ENCODE data around the gene RC3H1.
"Not testable (repeated sequence)": the region's sequence is repeated elsewhere in the genome, so short reads cannot be mapped to it uniquely, and the experiment has no call there.

Gene RC3H1

DNA sequence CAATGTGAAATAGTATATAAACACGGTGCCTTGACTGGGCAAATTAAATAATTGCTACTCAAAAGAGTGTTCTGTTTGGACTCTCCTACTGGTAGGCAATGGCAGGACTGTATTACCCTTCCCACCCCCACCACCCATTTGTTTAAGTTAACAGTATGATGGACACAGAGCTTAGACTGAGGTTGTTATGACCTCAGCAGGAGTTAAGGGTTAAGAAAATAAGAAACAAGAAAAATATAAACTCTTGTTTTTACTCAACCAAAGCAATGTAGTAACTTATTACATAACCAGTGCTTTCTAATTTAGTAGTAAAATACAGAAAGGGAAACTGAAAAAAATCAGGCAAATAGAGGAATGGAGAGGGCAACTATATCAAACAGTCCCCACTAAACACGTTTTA lies 85.1 kb downstream of the RC3H1 start:
- Histone ChIP-seq H3K79me2 (ENCODE audit: control insufficient read depth, insufficient read depth, low read length, poor library complexity) (no peaks in the 10 kb centered on the region), H2AK5ac (ENCODE audit: low read length) (no peak overlapping the region), H4K12ac (ENCODE audit: low read depth, low read length) (no peak overlapping the region), H3K4ac (ENCODE audit: low read depth, low read length) (no peak overlapping the region), H3K27me3 (ENCODE audit: insufficient read depth, low read length) (no peaks in the 10 kb centered on the region), H4K91ac (ENCODE audit: low read depth, low read length) (no peak overlapping the region), H3K4me2 (ENCODE audit: low read length) (no peak overlapping the region), H3K18ac (ENCODE audit: low read length) (no peak overlapping the region), H2AFZ (ENCODE audit: insufficient read depth, low read length, poor library complexity) (no peak overlapping the region), H3K23ac (ENCODE audit: low read length) (no peak overlapping the region), H3K14ac (ENCODE audit: low read length) (no peak overlapping the region), H3K4me1 (ENCODE audit: control insufficient read depth in 1 of 2, insufficient read depth in 2 of 2, low read length in 2 of 2) (no peaks in the 10 kb centered on the region), H3K27ac (ENCODE audit: low read depth, low read length) (no peak overlapping the region), H3K79me1 (ENCODE audit: low read length) (no peaks in the 10 kb centered on the region), H2BK12ac (ENCODE audit: low read length) (no peak overlapping the region), H3K9me3 (ENCODE audit: insufficient read depth, low read depth, low read length) (no peaks in the 10 kb centered on the region), H4K8ac (ENCODE audit: low read depth, low read length) (no peak overlapping the region), H3K4me3 (ENCODE audit: low read depth, low read length) (no peak overlapping the region), H2BK5ac (ENCODE audit: low read depth, low read length, poor library complexity) (no peak overlapping the region), H3K36me3 (ENCODE audit: control insufficient read depth in 1 of 2, insufficient read depth in 2 of 2, low read length in 2 of 2) (peaks cover 13 to 15% of the 10 kb centered on the region in 2 experiments), H3K9ac (ENCODE audit: low read length) (no peak overlapping the region), H2BK120ac (ENCODE audit: insufficient read depth, low read length, poor library complexity) (no peak overlapping the region)
- DNase-seq = no peak
- WGBS (ENCODE audit: extremely low coverage, insufficient coverage, insufficient read length) = no CpG with 5 or more reads among the region's 2 CpGs

DNA sequence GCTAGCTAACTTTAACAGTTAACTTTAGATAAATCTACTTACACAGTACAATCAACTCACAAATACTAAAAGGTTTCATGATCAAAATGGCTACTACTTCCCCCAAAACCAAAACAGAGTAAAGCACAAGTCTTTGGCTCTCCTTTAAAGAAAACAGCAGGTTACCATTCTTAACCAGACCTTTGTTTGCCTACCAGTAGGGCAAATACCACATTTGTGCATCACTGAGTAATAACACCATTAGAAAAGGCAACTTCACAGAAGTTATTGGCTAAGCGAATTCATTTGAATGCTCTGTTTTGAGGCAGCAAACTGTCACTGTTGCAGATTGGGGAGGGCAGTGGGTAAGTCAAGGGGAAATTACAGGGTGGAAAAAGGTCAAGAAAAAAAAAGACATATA lies 87.7 kb downstream of the RC3H1 start:
- no CpG with 5 or more reads among the region's 1 CpG for WGBS (ENCODE audit: extremely low coverage, insufficient coverage, insufficient read length)

DNA sequence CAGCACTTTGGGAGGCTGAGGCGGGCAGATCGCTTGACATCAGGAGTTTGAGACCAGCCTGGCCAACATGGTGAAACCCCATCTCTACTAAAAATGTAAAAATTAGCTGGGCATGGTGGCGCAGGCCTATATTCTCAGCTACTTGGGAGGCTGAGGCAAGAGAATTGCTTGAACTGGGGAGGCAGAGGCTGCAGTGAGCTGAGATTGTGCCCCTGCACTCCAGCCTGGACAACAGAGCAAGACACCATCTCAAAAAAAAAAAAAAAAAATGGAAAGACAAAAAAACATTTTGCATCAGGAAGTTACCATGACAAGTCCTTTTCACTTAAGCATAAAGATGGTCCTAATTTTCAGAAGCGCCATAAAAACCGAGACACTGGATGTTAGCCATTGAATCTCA lies 91.6 kb downstream of the RC3H1 start:
- not testable (repeated sequence) for H3K36me3 ChIP-seq (ENCODE audit: control insufficient read depth in 1 of 2, insufficient read depth in 2 of 2, low read length in 2 of 2); H3K4me2 ChIP-seq (ENCODE audit: low read length); H2AK5ac ChIP-seq (ENCODE audit: low read length); H4K8ac ChIP-seq (ENCODE audit: low read depth, low read length); H3K14ac ChIP-seq (ENCODE audit: low read length); H3K4me1 ChIP-seq (ENCODE audit: control insufficient read depth in 1 of 2, insufficient read depth in 2 of 2, low read length in 2 of 2); H4K91ac ChIP-seq (ENCODE audit: low read depth, low read length); H3K27me3 ChIP-seq (ENCODE audit: insufficient read depth, low read length); H2AFZ ChIP-seq (ENCODE audit: insufficient read depth, low read length, poor library complexity); H3K9me3 ChIP-seq (ENCODE audit: insufficient read depth, low read depth, low read length); H3K9ac ChIP-seq (ENCODE audit: low read length); H3K4ac ChIP-seq (ENCODE audit: low read depth, low read length); H2BK12ac ChIP-seq (ENCODE audit: low read length); H3K23ac ChIP-seq (ENCODE audit: low read length); H3K79me1 ChIP-seq (ENCODE audit: low read length); DNase-seq; H4K12ac ChIP-seq (ENCODE audit: low read depth, low read length); H3K79me2 ChIP-seq (ENCODE audit: control insufficient read depth, insufficient read depth, low read length, poor library complexity); H3K18ac ChIP-seq (ENCODE audit: low read length); H2BK5ac ChIP-seq (ENCODE audit: low read depth, low read length, poor library complexity); H2BK120ac ChIP-seq (ENCODE audit: insufficient read depth, low read length, poor library complexity); H3K4me3 ChIP-seq (ENCODE audit: low read depth, low read length); H3K27ac ChIP-seq (ENCODE audit: low read depth, low read length)
- WGBS (ENCODE audit: extremely low coverage, insufficient coverage, insufficient read length) = no CpG with 5 or more reads among the region's 5 CpGs

More for the DNA sequence above, 87.7 kb downstream of the RC3H1 start:
- Histone ChIP-seq H3K36me3 (ENCODE audit: control insufficient read depth in 1 of 2, insufficient read depth in 2 of 2, low read length in 2 of 2) (peaks cover 3 to 8% of the 10 kb centered on the region in 2 experiments), H3K14ac (ENCODE audit: low read length) (no peak overlapping the region), H2BK120ac (ENCODE audit: insufficient read depth, low read length, poor library complexity) (no peak overlapping the region), H3K4me1 (ENCODE audit: control insufficient read depth in 1 of 2, insufficient read depth in 2 of 2, low read length in 2 of 2) (no peaks in the 10 kb centered on the region), H4K12ac (ENCODE audit: low read depth, low read length) (no peak overlapping the region), H3K23ac (ENCODE audit: low read length) (peak overlapping the region; percentile 21), H3K18ac (ENCODE audit: low read length) (no peak overlapping the region), H3K4me2 (ENCODE audit: low read length) (no peak overlapping the region), H3K4ac (ENCODE audit: low read depth, low read length) (no peak overlapping the region), H3K27me3 (ENCODE audit: insufficient read depth, low read length) (no peaks in the 10 kb centered on the region), H3K9me3 (ENCODE audit: insufficient read depth, low read depth, low read length) (no peaks in the 10 kb centered on the region), H2BK5ac (ENCODE audit: low read depth, low read length, poor library complexity) (no peak overlapping the region), H2AK5ac (ENCODE audit: low read length) (no peak overlapping the region), H3K79me2 (ENCODE audit: control insufficient read depth, insufficient read depth, low read length, poor library complexity) (no peaks in the 10 kb centered on the region), H3K4me3 (ENCODE audit: low read depth, low read length) (no peak overlapping the region), H2AFZ (ENCODE audit: insufficient read depth, low read length, poor library complexity) (no peak overlapping the region), H3K27ac (ENCODE audit: low read depth, low read length) (no peak overlapping the region), H4K91ac (ENCODE audit: low read depth, low read length) (no peak overlapping the region), H3K79me1 (ENCODE audit: low read length) (no peaks in the 10 kb centered on the region), H2BK12ac (ENCODE audit: low read length) (no peak overlapping the region), H4K8ac (ENCODE audit: low read depth, low read length) (no peak overlapping the region), H3K9ac (ENCODE audit: low read length) (no peak overlapping the region)
- no peak for DNase-seq

DNA sequence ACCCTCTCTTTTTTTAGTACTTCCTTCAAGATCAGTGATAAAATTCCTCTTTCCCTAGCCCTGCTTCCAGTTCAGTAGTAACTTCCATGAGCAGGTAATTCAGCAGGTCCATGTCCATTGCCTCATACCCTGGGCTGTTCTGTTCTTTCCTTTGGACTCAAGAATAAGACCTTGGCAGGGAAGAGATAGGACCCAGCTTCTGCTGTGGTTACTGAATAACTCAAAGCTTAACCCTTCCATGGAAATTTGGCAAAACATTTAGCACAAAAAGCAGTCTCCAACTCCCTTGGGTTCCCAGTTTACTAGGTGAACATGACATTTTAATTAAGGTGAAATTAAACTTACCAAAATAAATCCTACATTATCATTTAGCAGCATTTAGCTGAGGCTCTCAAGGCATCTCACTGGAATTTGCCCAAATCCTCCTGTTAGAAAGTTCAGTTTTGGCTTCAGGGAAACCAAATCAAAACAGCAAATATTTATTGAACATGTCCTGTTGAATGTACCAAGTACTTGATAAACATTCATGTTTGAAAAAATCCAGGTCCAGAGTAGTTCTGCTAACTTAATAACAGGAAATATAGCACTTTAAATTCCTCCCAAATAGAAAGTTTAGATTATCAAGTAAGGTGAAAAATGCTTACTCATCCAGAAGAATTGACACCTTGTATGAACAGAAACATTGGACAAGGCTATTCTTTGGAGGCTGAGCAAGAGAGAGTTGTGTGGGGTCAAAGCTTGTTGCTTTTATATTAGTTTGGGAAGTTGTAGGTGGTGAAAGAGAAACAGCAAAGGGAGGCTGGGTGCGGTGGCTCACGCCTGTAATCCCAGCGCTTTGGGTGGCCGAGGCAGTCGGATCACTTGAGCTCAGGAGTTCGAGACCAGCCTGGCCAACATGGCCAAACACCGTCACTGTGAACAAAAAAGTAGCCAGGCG lies 96.6 kb downstream of the RC3H1 start:
- Histone ChIP-seq H4K91ac (ENCODE audit: low read depth, low read length) (no peak overlapping the region), H3K14ac (ENCODE audit: low read length) (no peak overlapping the region), H4K8ac (ENCODE audit: low read depth, low read length) (no peak overlapping the region), H3K4ac (ENCODE audit: low read depth, low read length) (no peak overlapping the region), H2AK5ac (ENCODE audit: low read length) (no peak overlapping the region), H3K4me3 (ENCODE audit: low read depth, low read length) (no peak overlapping the region), H2BK12ac (ENCODE audit: low read length) (no peak overlapping the region), H3K27ac (ENCODE audit: low read depth, low read length) (no peak overlapping the region), H2AFZ (ENCODE audit: insufficient read depth, low read length, poor library complexity) (no peak overlapping the region), H3K18ac (ENCODE audit: low read length) (no peak overlapping the region), H2BK5ac (ENCODE audit: low read depth, low read length, poor library complexity) (no peak overlapping the region), H3K4me2 (ENCODE audit: low read length) (no peak overlapping the region), H3K9ac (ENCODE audit: low read length) (no peak overlapping the region), H3K36me3 (ENCODE audit: control insufficient read depth in 1 of 2, insufficient read depth in 2 of 2, low read length in 2 of 2) (no peaks in the 10 kb centered on the region), H4K12ac (ENCODE audit: low read depth, low read length) (no peak overlapping the region), H3K79me2 (ENCODE audit: control insufficient read depth, insufficient read depth, low read length, poor library complexity) (no peaks in the 10 kb centered on the region), H3K9me3 (ENCODE audit: insufficient read depth, low read depth, low read length) (no peaks in the 10 kb centered on the region), H3K79me1 (ENCODE audit: low read length) (no peaks in the 10 kb centered on the region), H2BK120ac (ENCODE audit: insufficient read depth, low read length, poor library complexity) (no peak overlapping the region), H3K27me3 (ENCODE audit: insufficient read depth, low read length) (no peaks in the 10 kb centered on the region), H3K23ac (ENCODE audit: low read length) (no peak overlapping the region), H3K4me1 (ENCODE audit: control insufficient read depth in 1 of 2, insufficient read depth in 2 of 2, low read length in 2 of 2) (no peaks in the 10 kb centered on the region)
- WGBS (ENCODE audit: extremely low coverage, insufficient coverage, insufficient read length) = no CpG with 5 or more reads among the region's 8 CpGs
- no peak for DNase-seq
